NCI-H446 (cell line): Measurements from ENCODE around the gene AQP9.

Experiments
- DNase-seq, 2 experiments: peaks; one replicate each; lab custom pipeline; 2025; lab: John Stamatoyannopoulos, UW

The AQP9 gene

GRCh38 chr15:58139989-58140522 lies 1.9 kb downstream of the AQP9 start:
- no peak for DNase-seq

- no peak for DNase-seq
Measured at GRCh38 chr15:58141894-58142293, 3.7 kb downstream of the AQP9 start.

GRCh38 chr15:58142827-58143461 lies 4.8 kb downstream of the AQP9 start:
- no peak for DNase-seq

GRCh38 chr15:58145606-58146005 lies 7.4 kb downstream of the AQP9 start:
- no peak for DNase-seq

GRCh38 chr15:58146211-58146610 lies 8.0 kb downstream of the AQP9 start:
- DNase-seq, result no peak

- DNase-seq, result no peak
Measured at GRCh38 chr15:58146749-58147148, 8.6 kb downstream of the AQP9 start.

GRCh38 chr15:58147171-58147611 lies 9.0 kb downstream of the AQP9 start:
- no peak for DNase-seq

GRCh38 chr15:58148120-58148519 lies 9.9 kb downstream of the AQP9 start:
- no peak for DNase-seq

GRCh38 chr15:58148633-58149445 lies 10.7 kb downstream of the AQP9 start:
- no peak for DNase-seq

- no peak for DNase-seq
Measured at GRCh38 chr15:58154769-58155168, 16.6 kb downstream of the AQP9 start.

GRCh38 chr15:58159827-58160386 lies 21.7 kb downstream of the AQP9 start:
- no peak for DNase-seq

GRCh38 chr15:58161436-58161930 lies 23.3 kb downstream of the AQP9 start:
- DNase-seq, result no peak

- DNase-seq, result no peak
Measured at GRCh38 chr15:58163985-58164384, 25.8 kb downstream of the AQP9 start.

- no peak for DNase-seq
Measured at GRCh38 chr15:58164926-58165325, 26.7 kb downstream of the AQP9 start.

- peak in 1 of 2 experiments; percentile 20 for DNase-seq
Measured at GRCh38 chr15:58165661-58166060, 27.5 kb downstream of the AQP9 start.

- DNase-seq, result no peak
Measured at GRCh38 chr15:58167095-58167691, 29.0 kb downstream of the AQP9 start.

- DNase-seq, result no peak
Measured at GRCh38 chr15:58169934-58170333, 31.8 kb downstream of the AQP9 start.

GRCh38 chr15:58171476-58172061 lies 33.4 kb downstream of the AQP9 start:
- no peak for DNase-seq

- no peak for DNase-seq
Measured at GRCh38 chr15:58174709-58175108, 36.5 kb downstream of the AQP9 start.

GRCh38 chr15:58175955-58176354 lies 37.8 kb downstream of the AQP9 start:
- DNase-seq, result no peak

- no peak for DNase-seq
Measured at GRCh38 chr15:58178668-58179067, 40.5 kb downstream of the AQP9 start.

- no peak for DNase-seq
Measured at GRCh38 chr15:58179206-58179605, 41.0 kb downstream of the AQP9 start.
